ENCODE results near the gene PAMR1.

PAMR1 gene

GRCh38 chr11:35496416-35496815 is 29.0 kb downstream of the PAMR1 start:
- DNase-seq (ENCODE audit: low read depth) = no peak

- DNase-seq (ENCODE audit: low read depth) = no peak
Observed at GRCh38 chr11:35494957-35495490, 30.4 kb downstream of the PAMR1 start.

GRCh38 chr11:35491231-35491871 is 34.1 kb downstream of the PAMR1 start:
- DNase-seq (ENCODE audit: low read depth) = no peak

- no peak for DNase-seq (ENCODE audit: low read depth)
Observed at GRCh38 chr11:35488117-35488516, 37.3 kb downstream of the PAMR1 start.

GRCh38 chr11:35487532-35488078 is 37.8 kb downstream of the PAMR1 start:
- no peak for DNase-seq (ENCODE audit: low read depth)

DNA sequence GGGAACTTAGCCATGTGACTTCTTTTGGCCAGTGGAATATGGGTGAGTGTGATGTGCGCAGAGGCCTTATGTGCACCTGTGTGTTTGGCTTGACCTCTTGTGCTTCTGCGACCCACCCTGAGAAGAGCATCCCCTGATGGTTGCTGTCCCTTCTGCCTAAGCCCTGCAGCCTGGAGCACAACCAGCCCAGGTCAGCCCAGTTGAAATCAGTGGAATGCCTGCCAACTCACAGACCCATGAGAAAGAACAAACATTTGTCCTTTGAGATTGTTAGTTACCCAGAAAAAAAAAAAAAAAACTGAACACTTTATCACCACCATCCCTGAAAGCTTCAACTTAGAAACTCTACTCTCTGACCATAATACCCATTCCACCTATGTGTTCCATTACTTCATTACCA is 38.5 kb downstream of the PAMR1 start:
- no peak for DNase-seq (ENCODE audit: low read depth)

DNA sequence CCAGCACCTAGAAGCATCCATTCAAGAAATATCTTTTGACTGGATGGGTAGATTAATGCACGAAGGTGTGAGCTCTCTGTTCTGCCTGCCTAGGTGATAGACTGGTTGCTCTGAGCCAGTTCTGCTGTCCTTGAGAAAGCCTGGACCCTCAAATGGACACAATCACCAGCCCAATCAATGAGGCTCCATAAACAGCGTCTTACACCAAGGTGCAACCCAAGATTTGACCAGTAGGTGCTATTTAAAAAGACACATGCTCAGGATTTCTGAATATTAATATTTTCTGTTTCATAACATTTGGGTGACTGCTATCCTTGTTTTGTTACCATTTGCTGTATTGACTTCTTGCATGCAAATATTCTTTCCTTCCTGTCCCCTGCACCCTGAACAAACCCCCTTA is 39.0 kb downstream of the PAMR1 start:
- DNase-seq (ENCODE audit: low read depth) = no peak

DNA sequence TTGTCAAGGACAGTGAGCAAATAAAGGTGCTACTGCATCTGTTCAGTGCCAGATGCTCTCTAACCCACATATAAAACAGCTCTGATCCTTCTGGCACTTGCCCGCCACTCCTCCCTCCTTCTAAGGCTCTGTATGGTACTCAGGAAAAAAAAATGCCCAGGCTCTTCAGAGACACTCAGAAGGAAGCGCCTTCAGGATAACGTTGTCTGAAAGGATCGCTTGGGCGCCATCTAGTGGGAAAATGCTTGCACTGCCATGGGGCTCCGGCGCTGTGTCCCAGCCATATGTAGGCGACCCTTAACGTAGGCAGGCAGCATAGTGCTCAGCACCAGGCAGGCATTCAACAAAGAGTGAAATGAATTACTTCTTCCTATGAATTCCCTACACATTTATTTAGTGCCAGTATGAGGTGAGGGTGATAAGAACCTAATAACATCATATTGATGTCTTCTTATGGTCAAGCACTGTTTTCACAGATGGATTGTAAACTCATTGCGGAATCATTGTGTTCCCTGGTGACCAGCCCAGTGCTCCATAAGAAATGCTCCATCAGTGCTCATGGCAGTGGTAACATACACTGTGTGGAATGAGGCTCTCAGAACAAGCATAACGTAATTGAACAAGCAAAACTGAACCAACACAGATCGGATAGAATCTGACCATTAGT is 39.6 kb downstream of the PAMR1 start:
- DNase-seq (ENCODE audit: low read depth) = peak; percentile 60

GRCh38 chr11:35484435-35484834 is 41.0 kb downstream of the PAMR1 start:
- DNase-seq (ENCODE audit: low read depth) = no peak

- no peak for DNase-seq (ENCODE audit: low read depth)
Observed at GRCh38 chr11:35483131-35483820, 42.1 kb downstream of the PAMR1 start.

GRCh38 chr11:35479731-35480130 is 45.7 kb downstream of the PAMR1 start:
- DNase-seq (ENCODE audit: low read depth) = no peak

GRCh38 chr11:35478471-35479091 is 46.8 kb downstream of the PAMR1 start:
- DNase-seq (ENCODE audit: low read depth) = no peak

DNA sequence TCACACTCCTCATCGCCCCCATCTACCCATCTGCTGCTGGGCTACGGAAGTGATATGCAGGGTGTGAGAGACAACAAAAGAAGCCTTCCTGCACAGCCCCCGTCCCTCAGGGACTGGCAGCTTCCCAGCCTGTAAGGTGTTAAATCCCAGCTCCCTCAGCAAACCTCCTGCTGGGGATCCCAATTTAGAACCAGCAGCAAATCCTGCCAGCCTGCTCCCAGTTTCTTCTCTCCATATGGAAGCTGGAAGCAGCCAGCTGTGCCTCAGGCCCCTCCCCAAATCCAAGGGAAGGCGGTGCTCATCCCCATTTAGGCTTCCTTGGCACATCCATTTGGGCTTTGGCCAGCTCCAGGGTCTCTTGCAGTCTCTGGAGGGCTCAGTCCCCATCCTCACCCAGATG is 47.5 kb downstream of the PAMR1 start:
- no peak for DNase-seq (ENCODE audit: low read depth)

GRCh38 chr11:35474688-35475087 is 50.7 kb downstream of the PAMR1 start:
- DNase-seq (ENCODE audit: low read depth) = no peak

DNA sequence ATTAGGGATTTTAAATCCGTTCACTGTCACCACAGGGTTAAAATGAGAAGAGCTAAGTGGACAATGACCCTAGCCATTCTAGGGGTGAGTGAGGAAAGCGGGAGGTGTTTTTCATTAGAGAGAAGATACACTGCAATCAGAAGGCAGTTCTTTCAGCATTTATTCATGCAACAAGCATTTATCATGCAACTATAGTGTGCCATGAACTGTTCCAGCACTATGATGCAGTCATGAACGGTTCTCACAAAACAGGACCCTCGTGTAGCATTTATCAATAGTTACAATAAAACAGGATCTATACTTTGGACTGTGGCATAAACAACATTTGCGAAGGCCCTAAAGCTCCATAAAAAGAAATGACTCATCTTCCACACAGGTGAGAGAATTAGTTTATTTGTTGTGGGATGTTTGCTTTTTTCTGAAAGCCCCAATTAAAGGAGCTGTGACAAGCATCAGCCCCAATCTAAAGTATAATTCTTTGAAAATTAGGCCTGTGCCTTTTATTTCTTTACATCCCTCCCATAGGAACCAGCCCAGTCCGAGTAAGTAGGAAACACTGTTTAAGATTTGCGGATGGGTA is 51.5 kb downstream of the PAMR1 start:
- no peak for DNase-seq (ENCODE audit: low read depth)

DNA sequence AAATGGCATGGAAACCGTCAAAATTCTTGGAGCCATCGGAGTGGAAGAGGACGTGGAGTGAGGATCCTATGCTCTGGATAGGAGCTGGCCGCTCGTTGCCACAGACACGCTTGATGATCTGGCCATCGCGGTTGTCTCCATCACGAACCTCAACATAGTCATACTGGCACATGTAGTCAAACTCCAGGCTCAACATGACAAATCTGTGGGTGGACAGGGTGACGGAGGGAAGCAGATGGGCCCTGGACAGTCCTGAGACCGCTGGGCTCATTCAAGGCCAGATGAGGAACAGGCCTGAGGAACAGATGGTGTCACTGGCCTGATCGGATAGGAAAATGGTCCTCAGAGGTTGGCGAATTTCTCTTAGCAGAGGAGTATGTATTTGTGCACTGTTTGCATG is 54.8 kb downstream of the PAMR1 start:
- DNase-seq (ENCODE audit: low read depth) = no peak

DNA sequence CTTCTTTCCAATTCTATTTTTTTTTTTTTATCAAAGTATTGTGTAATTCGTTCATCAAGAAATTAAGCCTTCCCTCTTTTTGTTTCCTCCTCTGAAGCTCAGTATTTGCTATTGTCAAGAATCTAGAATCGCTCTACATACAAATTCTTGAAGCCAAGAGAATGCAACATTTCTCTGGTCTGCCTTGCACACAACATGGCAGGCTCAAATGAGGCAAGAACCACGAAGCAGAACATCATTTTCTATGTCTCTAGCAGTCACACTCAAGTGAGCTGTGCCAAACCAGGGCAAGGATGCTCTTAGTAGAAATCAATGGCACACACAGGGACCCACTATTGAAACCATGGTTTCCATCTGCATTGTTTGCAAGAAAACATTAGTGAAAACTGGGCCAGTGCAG is 59.4 kb downstream of the PAMR1 start:
- DNase-seq (ENCODE audit: low read depth) = no peak

DNA sequence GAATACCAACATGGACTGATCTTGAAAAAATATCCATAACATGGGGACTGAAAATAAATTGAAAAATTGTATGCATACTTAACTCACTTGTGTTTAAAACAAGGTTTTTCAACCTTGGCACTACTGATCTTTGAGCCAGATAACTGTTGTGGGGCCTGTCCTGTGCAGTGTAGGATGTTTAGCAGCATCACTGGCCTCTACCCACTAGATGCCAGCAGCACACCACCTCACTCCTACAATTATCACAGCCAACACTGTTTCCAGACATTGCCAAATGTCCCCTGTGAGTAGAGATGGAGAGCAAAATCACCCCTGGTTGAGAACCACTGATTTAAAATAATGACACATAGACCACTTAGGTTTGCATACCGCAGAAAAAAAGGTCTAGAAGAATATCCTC is 61.1 kb downstream of the PAMR1 start:
- no peak for DNase-seq (ENCODE audit: low read depth)

GRCh38 chr11:35463331-35463751 is 62.1 kb downstream of the PAMR1 start:
- DNase-seq (ENCODE audit: low read depth) = no peak

- no peak for DNase-seq (ENCODE audit: low read depth)
Observed at GRCh38 chr11:35461917-35462538, 63.4 kb downstream of the PAMR1 start.

DNA sequence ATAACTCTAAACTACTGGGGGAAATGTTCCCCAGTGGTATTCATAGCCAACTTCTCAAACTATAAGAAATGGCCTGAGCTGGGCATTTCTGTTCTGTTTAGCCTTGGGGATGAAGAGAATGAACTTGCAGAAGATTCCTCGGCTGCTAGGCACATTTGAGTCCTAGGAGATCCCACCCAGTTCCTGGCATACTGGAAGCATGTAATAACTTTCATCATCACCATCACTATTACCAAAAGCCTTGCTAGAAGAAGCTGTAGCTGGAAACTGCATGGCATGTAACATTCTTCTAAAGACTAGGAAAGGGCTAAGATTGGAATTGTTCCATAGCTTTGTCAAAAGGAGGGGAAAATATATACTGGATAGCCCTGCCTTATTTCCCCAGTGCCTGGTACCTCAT is 65.9 kb downstream of the PAMR1 start:
- no peak for DNase-seq (ENCODE audit: low read depth)

DNA sequence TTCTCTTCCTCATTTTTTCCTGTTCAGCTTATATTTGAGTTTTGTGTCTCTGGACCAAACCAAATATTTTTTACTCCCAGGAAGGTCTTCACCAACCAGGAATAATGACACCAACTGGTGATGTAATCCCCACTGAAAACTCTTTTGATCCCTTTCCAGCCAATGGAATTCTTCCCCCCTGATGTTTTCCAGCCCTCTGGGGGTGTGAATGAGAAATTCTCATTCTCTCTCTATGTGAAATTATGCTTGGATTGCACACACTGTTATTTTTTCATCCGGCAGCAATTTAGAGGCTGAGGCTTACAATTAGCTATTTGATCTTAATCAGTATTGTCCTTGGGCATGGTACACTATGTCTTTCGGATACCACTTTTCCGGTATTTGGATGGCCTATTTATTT is 66.6 kb downstream of the PAMR1 start:
- no peak for DNase-seq (ENCODE audit: low read depth)

Measured in stimulated activated CD8-positive, alpha-beta memory T cell treated with anti-CD3 and anti-CD28 coated beads, Interleukin-12 subunit alpha, Interleukin-12 subunit beta, amount 100 ng/mL, for 1 hour (primary cell).